ENCODE results near the gene DIAPH3.

Gene DIAPH3

DNA sequence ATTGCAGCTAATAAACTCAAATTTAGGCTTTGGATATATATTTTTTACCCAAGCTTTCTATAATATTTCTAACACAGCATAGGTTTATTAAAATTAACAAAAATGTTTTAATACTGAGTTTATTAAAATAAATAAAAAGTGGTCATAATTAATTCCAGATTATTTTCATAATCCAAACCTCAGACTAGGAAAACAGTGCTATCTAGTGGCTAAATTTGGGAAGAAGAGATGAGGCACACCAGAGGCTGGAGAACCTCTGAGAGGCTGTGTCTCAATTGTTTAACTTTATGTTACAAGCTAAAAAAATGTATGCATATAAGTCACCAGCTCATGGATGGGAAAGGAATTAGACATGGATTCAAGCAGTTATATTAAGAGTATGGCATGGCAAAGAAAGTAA lies 392.5 kb downstream of the DIAPH3 start:
- H3K4me1 ChIP-seq (ENCODE audit: low read length): no peaks in the 10 kb centered on the region
- no peak overlapping the region for H3K27ac ChIP-seq (ENCODE audit: low read length)
- TF ChIP-seq, protein P1, sequence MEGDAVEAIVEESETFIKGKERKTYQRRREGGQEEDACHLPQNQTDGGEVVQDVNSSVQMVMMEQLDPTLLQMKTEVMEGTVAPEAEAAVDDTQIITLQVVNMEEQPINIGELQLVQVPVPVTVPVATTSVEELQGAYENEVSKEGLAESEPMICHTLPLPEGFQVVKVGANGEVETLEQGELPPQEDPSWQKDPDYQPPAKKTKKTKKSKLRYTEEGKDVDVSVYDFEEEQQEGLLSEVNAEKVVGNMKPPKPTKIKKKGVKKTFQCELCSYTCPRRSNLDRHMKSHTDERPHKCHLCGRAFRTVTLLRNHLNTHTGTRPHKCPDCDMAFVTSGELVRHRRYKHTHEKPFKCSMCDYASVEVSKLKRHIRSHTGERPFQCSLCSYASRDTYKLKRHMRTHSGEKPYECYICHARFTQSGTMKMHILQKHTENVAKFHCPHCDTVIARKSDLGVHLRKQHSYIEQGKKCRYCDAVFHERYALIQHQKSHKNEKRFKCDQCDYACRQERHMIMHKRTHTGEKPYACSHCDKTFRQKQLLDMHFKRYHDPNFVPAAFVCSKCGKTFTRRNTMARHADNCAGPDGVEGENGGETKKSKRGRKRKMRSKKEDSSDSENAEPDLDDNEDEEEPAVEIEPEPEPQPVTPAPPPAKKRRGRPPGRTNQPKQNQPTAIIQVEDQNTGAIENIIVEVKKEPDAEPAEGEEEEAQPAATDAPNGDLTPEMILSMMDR (IDR thresholded peaks at IDR 0.05; ENCODE audit: low read depth, low read length): peak; percentile 67
- TF ChIP-seq EZH2phosphoT487 (IDR thresholded peaks at IDR 0.05; ENCODE audit: low read depth): no peak

DNA sequence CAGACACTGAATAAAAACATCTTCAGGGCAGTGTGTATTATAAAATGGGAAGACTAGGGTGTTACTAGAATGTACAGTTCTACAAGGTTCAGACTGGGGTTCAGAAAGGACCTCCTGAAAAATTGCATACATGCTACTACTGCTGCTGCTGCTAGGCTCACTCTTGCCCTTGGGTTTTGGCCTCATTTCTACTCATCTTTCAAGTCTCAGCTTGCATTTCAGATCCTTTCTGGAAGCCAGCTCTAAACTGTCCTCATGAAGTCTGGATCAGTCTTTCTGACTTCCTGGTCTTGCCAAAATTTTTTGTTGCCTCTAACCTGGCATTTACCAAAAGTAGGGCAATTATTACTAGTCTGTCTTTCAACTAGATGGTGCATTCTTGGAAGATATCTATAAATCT lies 393.3 kb downstream of the DIAPH3 start:
- H3K4me2 ChIP-seq (ENCODE audit: low read length): no peak overlapping the region
- no peaks in the 10 kb centered on the region for H3K79me2 ChIP-seq (ENCODE audit: low read length)
- no peak overlapping the region for H3K27ac ChIP-seq (ENCODE audit: low read length)
- no peaks in the 10 kb centered on the region for H4K20me1 ChIP-seq (ENCODE audit: insufficient read depth, low read length)
- H3K36me3 ChIP-seq (replicated peaks; ENCODE audit: low read depth, low read length): no peaks in the 10 kb centered on the region
- H2AFZ ChIP-seq (ENCODE audit: low read depth, low read length): no peak overlapping the region
- H3K4me3 ChIP-seq (ENCODE audit: low read length): no peak overlapping the region
- TF ChIP-seq EZH2phosphoT487 (IDR thresholded peaks at IDR 0.05; ENCODE audit: low read depth): no peak
- TF ChIP-seq, protein P1 (IDR thresholded peaks at IDR 0.05; ENCODE audit: low read depth, low read length): no peak
- no peaks in the 10 kb centered on the region for H3K9me3 ChIP-seq (ENCODE audit: insufficient read depth, low read length)
- H3K27me3 ChIP-seq (ENCODE audit: low read depth, low read length): no peaks in the 10 kb centered on the region
- no peaks in the 10 kb centered on the region for H3K4me1 ChIP-seq (ENCODE audit: low read length)
- H3K9ac ChIP-seq (ENCODE audit: low read length): no peak overlapping the region

More for the DNA sequence above, 392.5 kb downstream of the DIAPH3 start:
- Histone ChIP-seq H3K79me2 (ENCODE audit: low read length) (no peaks in the 10 kb centered on the region), H2AFZ (ENCODE audit: low read depth, low read length) (no peak overlapping the region), H3K9ac (ENCODE audit: low read length) (no peak overlapping the region), H3K4me3 (ENCODE audit: low read length) (no peak overlapping the region), H3K9me3 (ENCODE audit: insufficient read depth, low read length) (no peaks in the 10 kb centered on the region), H4K20me1 (ENCODE audit: insufficient read depth, low read length) (no peaks in the 10 kb centered on the region), H3K27me3 (ENCODE audit: low read depth, low read length) (no peaks in the 10 kb centered on the region), H3K36me3 (replicated peaks; ENCODE audit: low read depth, low read length) (no peaks in the 10 kb centered on the region), H3K4me2 (ENCODE audit: low read length) (no peak overlapping the region)

DNA sequence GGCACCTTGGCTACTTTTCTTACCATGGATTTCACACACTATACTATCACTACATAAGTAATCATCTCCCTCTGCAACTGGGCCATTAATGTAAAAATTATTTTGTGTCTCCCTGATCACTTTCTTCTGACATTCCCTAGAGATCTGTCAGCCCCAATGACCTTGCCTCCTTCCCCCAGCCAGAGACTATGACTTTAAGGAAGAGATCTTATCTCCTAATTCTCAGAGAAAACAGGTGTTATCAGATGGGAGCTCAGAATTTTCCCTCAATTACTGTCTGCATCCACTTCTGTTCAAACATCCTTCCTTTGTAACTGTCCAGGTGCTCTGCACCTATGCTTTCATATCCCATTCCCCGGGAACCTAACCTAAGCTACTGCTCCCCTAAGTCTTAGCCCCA lies 397.5 kb downstream of the DIAPH3 start:
- Histone ChIP-seq H3K27ac (ENCODE audit: low read length) (no peak overlapping the region), H3K36me3 (replicated peaks; ENCODE audit: low read depth, low read length) (no peaks in the 10 kb centered on the region), H3K4me2 (ENCODE audit: low read length) (no peak overlapping the region), H3K9ac (ENCODE audit: low read length) (no peak overlapping the region), H3K4me1 (ENCODE audit: low read length) (no peaks in the 10 kb centered on the region), H2AFZ (ENCODE audit: low read depth, low read length) (no peak overlapping the region), H3K9me3 (ENCODE audit: insufficient read depth, low read length) (no peaks in the 10 kb centered on the region), H4K20me1 (ENCODE audit: insufficient read depth, low read length) (no peaks in the 10 kb centered on the region), H3K79me2 (ENCODE audit: low read length) (no peaks in the 10 kb centered on the region), H3K4me3 (ENCODE audit: low read length) (no peak overlapping the region), H3K27me3 (ENCODE audit: low read depth, low read length) (no peaks in the 10 kb centered on the region)
- TF ChIP-seq, protein P1 (IDR thresholded peaks at IDR 0.05; ENCODE audit: low read depth, low read length): no peak
- TF ChIP-seq EZH2phosphoT487 (IDR thresholded peaks at IDR 0.05; ENCODE audit: low read depth): no peak

DNA sequence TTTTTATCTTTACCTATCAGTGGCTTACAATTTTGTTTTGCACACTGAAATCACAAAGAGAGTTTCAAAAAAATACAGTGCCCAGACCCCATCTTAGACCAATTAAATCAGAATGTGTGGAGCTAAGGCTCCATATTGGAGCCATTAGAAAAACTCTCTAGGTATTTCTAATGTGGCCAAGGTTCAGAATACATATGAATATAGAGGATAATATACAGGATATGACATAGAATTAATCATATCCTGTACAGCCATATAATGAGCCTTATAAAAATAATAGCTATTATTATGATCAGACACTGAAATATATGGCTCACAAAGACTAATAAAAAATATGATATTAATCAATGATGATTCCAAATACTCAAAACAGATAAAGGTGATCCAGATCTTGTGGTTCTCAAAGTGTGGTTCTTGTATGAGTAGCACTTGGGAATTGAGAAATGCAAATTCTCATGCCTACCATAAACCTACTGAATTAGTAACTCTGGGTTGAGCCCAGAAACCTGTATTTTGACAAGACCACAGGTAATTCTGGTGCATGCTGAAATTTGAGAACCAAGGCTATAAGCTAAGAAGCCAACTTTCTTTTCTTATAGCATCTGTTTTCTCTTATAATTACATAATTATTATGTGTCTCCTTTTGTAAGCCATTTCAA lies 408.0 kb downstream of the DIAPH3 start:
- Histone ChIP-seq H3K36me3 (replicated peaks; ENCODE audit: low read depth, low read length) (no peaks in the 10 kb centered on the region), H3K27ac (ENCODE audit: low read length) (no peak overlapping the region), H3K4me3 (ENCODE audit: low read length) (no peak overlapping the region), H4K20me1 (ENCODE audit: insufficient read depth, low read length) (no peaks in the 10 kb centered on the region), H2AFZ (ENCODE audit: low read depth, low read length) (no peak overlapping the region), H3K79me2 (ENCODE audit: low read length) (no peaks in the 10 kb centered on the region), H3K4me2 (ENCODE audit: low read length) (peak overlapping the region; percentile 34; the same call in 1 of the 2 replicates), H3K4me1 (ENCODE audit: low read length) (peaks cover 24% of the 10 kb centered on the region), H3K9me3 (ENCODE audit: insufficient read depth, low read length) (no peaks in the 10 kb centered on the region), H3K27me3 (ENCODE audit: low read depth, low read length) (no peaks in the 10 kb centered on the region), H3K9ac (ENCODE audit: low read length) (no peak overlapping the region)
- TF ChIP-seq, protein P1 (IDR thresholded peaks at IDR 0.05; ENCODE audit: low read depth, low read length): no peak
- TF ChIP-seq EZH2phosphoT487 (IDR thresholded peaks at IDR 0.05; ENCODE audit: low read depth): no peak

All from OCI-LY3 (cell line).